GM12878 (cell line): Measurements from ENCODE around the gene LSM5.

Source experiments
- CHD2 ChIP-seq: IDR thresholded peaks from 2 replicates; pipeline ENCODE4 v1.6.1; 2011; ENCODE audit warnings: low read depth, low read length, improper control_type of control experiment, borderline replicate concordance
- CREB1 ChIP-seq: IDR thresholded peaks from 2 replicates; pipeline ENCODE4 v1.6.1; 2012; ENCODE audit warnings: low read depth, mild to moderate bottlenecking, inconsistent platforms
- FOXK2 ChIP-seq: fragments of 450-650 bp; IDR thresholded peaks from 2 replicates; pipeline ENCODE4 v1.6.1; 2017; ENCODE audit warnings: mild to moderate bottlenecking, moderate library complexity
- HCFC1 ChIP-seq: fragments of 150-350 bp; IDR thresholded peaks from 2 replicates; pipeline ENCODE4 v1.6.1; 2014; ENCODE audit warnings: low read length
- POLR2AphosphoS5 ChIP-seq: IDR thresholded peaks from 2 replicates; pipeline ENCODE4 v1.6.1; 2011; ENCODE audit warnings: mild to moderate bottlenecking, low read length, inconsistent platforms
- SIN3A ChIP-seq: IDR thresholded peaks from 2 replicates; pipeline ENCODE4 v1.6.1; 2012; ENCODE audit warnings: low read depth, low read length, improper control_type of control experiment
- SMC3 ChIP-seq: IDR thresholded peaks from 2 replicates; pipeline ENCODE4 v1.6.1; 2011; ENCODE audit warnings: low read length, improper control_type of control experiment, borderline replicate concordance
- SUZ12 ChIP-seq: fragments of 200-600 bp; sonication (generic); IDR thresholded peaks from one replicate; pipeline ENCODE4 v1.6.1; 2018; ENCODE audit warnings: antibody characterized with exemption, mild to moderate bottlenecking; ENCODE audit not compliant: unreplicated experiment
- TAF1 ChIP-seq: IDR thresholded peaks from 2 replicates; pipeline ENCODE4 v1.6.1; 2011; ENCODE audit warnings: mild to moderate bottlenecking, low read depth, low read length, borderline replicate concordance
- ZNF24 ChIP-seq: fragments of 450-650 bp; IDR thresholded peaks from 2 replicates; pipeline ENCODE4 v1.6.1; 2017; ENCODE audit warnings: antibody characterized with exemption, mild to moderate bottlenecking
- TF ChIP-seq, protein P1 (sequence below): fragments of 450-650 bp; IDR thresholded peaks from 2 replicates; pipeline ENCODE4 v1.6.1; 2017; ENCODE audit warnings: mild to moderate bottlenecking
- TF ChIP-seq, protein P2 (sequence below), 3 experiments: IDR thresholded peaks in 2 of 3; conservative IDR thresholded peaks in 1 of 3; 2 replicates each; pipeline ENCODE4 v1.5.1; 2011; ENCODE audit warnings: low read depth in 3 of 3, low read length in 3 of 3, mild to moderate bottlenecking in 3 of 3, control low read depth in 2 of 3, moderate library complexity in 2 of 3, inconsistent platforms in 1 of 3, mixed read lengths in 1 of 3; ENCODE audit not compliant: control insufficient read depth in 2 of 3, insufficient read depth in 1 of 3; ENCODE audit errors: extremely low read depth in 1 of 3

DNA sequence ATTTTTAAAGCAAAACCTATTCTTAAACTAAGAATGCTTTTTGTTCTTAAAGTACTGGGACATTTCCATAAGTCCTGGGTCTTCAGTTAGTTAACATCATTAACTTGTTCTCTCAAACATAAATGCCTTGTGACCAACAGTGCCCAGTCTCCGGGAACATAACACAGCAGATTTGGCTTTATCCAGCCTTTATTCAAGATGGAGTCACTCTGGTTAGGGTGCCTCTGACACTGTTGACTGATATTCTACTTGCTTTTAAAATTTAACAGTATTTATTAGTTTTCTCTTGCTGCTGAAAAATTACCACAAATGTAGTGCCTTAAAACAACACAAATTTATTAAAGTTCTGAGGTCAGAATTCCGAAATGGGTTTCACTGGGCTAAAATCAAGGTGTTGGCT lies 49.2 kb upstream of the LSM5 start:
- TF ChIP-seq SUZ12 (no peak), SMC3 (no peak), HCFC1 (no peak), FOXK2 (no peak), CHD2 (no peak), ZNF24 (no peak), CREB1 (no peak), SIN3A (no peak), TAF1 (no peak), POLR2AphosphoS5 (no peak)
- TF ChIP-seq, protein P1, sequence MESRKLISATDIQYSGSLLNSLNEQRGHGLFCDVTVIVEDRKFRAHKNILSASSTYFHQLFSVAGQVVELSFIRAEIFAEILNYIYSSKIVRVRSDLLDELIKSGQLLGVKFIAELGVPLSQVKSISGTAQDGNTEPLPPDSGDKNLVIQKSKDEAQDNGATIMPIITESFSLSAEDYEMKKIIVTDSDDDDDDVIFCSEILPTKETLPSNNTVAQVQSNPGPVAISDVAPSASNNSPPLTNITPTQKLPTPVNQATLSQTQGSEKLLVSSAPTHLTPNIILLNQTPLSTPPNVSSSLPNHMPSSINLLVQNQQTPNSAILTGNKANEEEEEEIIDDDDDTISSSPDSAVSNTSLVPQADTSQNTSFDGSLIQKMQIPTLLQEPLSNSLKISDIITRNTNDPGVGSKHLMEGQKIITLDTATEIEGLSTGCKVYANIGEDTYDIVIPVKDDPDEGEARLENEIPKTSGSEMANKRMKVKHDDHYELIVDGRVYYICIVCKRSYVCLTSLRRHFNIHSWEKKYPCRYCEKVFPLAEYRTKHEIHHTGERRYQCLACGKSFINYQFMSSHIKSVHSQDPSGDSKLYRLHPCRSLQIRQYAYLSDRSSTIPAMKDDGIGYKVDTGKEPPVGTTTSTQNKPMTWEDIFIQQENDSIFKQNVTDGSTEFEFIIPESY, result no peak
- TF ChIP-seq, protein P2, sequence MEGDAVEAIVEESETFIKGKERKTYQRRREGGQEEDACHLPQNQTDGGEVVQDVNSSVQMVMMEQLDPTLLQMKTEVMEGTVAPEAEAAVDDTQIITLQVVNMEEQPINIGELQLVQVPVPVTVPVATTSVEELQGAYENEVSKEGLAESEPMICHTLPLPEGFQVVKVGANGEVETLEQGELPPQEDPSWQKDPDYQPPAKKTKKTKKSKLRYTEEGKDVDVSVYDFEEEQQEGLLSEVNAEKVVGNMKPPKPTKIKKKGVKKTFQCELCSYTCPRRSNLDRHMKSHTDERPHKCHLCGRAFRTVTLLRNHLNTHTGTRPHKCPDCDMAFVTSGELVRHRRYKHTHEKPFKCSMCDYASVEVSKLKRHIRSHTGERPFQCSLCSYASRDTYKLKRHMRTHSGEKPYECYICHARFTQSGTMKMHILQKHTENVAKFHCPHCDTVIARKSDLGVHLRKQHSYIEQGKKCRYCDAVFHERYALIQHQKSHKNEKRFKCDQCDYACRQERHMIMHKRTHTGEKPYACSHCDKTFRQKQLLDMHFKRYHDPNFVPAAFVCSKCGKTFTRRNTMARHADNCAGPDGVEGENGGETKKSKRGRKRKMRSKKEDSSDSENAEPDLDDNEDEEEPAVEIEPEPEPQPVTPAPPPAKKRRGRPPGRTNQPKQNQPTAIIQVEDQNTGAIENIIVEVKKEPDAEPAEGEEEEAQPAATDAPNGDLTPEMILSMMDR (IDR thresholded peaks at IDR 0.05 in 2 of 3, conservative IDR thresholded peaks at IDR 0.05 in 1 of 3; ENCODE audit: control insufficient read depth in 2 of 3, extremely low read depth in 1 of 3, insufficient read depth in 1 of 3, low read depth in 3 of 3, low read length in 3 of 3), result no peak
